Activated gamma-delta T cell (primary cell): ENCODE measurements around the gene HTT-AS.

ENCODE experiments used
- DNase-seq: peaks from one replicate; lab custom pipeline; 2025; lab: John Stamatoyannopoulos, UW
- total RNA-seq, 2 donors: gene quantifications; one replicate each; lab custom pipeline; 2026; lab: John Stamatoyannopoulos, UW

Gene HTT-AS
- total RNA-seq = 0.05 to 0.17 reads per million in 2 donors

DNA sequence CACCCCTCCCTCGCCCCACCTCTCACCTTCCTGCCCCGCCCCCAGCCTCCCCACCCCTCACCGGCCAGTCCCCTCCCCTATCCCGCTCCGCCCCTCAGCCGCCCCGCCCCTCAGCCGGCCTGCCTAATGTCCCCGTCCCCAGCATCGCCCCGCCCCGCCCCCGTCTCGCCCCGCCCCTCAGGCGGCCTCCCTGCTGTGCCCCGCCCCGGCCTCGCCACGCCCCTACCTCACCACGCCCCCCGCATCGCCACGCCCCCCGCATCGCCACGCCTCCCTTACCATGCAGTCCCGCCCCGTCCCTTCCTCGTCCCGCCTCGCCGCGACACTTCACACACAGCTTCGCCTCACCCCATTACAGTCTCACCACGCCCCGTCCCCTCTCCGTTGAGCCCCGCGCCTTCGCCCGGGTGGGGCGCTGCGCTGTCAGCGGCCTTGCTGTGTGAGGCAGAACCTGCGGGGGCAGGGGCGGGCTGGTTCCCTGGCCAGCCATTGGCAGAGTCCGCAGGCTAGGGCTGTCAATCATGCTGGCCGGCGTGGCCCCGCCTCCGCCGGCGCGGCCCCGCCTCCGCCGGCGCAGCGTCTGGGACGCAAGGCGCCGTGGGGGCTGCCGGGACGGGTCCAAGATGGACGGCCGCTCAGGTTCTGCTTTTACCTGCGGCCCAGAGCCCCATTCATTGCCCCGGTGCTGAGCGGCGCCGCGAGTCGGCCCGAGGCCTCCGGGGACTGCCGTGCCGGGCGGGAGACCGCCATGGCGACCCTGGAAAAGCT is at the start of gene HTT-AS, which contains the start of gene HTT:
TSS of gene HTT-AS (minus strand) at position 461 of the 768 bp plus-strand sequence.
TSS of gene HTT (plus strand) at position 604 of the 768 bp plus-strand sequence. CDS start at position 749, 145 bp downstream.
- DNase-seq = peak; percentile 97

GRCh38 chr4:3123181-3123671 is 48.9 kb upstream of the HTT-AS start:
- DNase-seq = no peak

GRCh38 chr4:3122081-3122563 is 47.8 kb upstream of the HTT-AS start:
- no peak for DNase-seq

DNA sequence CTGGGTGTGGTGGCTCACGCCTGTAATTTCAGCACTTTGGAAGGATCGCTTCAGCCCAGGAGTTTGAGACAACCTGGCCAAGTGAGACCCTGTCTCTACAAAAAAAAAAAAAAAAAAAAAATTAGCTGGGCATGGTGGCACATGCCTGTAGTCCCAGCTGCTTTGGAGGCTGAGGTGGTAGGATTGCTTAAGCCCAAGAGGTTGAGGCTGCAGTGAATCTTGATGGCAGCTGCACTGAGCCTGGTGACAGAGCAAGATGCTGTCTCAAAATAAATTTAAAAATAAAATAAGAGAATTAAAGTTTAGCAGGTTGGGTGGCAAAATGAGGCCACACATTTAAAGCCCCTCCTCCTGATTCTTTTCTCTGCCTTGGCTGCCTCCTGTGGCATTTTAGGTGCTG is 47.3 kb upstream of the HTT-AS start:
- DNase-seq = no peak

GRCh38 chr4:3121110-3121509 is 46.8 kb upstream of the HTT-AS start:
- no peak for DNase-seq

- no peak for DNase-seq
Measured at GRCh38 chr4:3119464-3119863, 45.1 kb upstream of the HTT-AS start.

- DNase-seq = no peak
Measured at GRCh38 chr4:3118312-3118711, 44.0 kb upstream of the HTT-AS start.

- no peak for DNase-seq
Measured at GRCh38 chr4:3116955-3117354, 42.6 kb upstream of the HTT-AS start.

DNA sequence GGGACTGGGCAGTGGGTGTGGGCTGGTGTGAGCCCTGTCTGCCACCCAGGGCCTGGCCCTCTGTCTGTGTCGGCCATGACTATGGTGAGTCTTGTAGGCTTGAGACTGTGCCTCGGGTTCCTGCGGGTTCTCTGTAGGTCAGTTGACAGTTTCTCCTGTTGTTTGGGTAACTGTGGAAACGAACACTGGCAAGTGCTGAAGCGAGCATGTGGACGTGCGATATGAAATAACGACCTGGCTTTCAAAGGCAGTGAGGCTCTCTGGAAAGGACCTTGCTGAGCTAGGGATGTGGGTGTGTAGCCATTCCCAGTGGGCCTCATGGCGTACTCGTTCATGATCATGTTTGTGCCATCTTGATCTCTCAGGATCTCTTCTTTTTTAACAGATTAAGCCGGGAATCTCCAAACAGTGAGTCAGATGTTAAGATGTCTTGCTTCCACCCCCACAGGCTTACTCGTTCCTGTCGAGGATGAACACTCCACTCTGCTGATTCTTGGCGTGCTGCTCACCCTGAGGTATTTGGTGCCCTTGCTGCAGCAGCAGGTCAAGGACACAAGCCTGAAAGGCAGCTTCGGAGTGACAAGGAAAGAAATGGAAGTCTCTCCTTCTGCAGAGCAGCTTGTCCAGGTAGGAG is 41.4 kb upstream of the HTT-AS start:
- DNase-seq = no peak

- DNase-seq = no peak
Measured at GRCh38 chr4:3114377-3114776, 40.0 kb upstream of the HTT-AS start.

GRCh38 chr4:3112609-3113469 is 38.5 kb upstream of the HTT-AS start:
- DNase-seq = no peak

GRCh38 chr4:3112201-3112600 is 37.9 kb upstream of the HTT-AS start:
- no peak for DNase-seq

GRCh38 chr4:3111461-3111860 is 37.1 kb upstream of the HTT-AS start:
- no peak for DNase-seq

GRCh38 chr4:3108211-3108610 is 33.9 kb upstream of the HTT-AS start:
- DNase-seq = no peak

DNA sequence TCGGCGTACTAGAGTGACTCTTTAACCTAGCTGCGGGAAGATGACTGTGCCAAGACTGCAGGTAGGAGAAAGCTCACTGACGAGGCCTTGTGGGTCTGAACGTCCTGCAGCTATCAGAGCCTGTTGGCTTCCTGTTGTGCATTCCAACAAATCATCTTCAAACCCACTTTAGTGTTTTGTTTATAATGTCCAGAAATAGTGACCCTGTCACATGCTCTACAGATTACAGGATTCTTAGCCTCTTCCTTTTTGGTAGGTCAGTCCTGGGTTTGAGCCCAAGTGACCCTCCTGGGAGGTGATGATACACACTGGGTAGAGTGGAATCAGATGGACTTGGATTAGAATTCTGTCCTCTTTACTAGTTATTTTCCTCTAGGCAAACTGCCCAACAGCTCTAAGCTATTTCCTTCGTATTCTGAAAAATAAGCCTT is 33.4 kb upstream of the HTT-AS start:
- DNase-seq = no peak

DNA sequence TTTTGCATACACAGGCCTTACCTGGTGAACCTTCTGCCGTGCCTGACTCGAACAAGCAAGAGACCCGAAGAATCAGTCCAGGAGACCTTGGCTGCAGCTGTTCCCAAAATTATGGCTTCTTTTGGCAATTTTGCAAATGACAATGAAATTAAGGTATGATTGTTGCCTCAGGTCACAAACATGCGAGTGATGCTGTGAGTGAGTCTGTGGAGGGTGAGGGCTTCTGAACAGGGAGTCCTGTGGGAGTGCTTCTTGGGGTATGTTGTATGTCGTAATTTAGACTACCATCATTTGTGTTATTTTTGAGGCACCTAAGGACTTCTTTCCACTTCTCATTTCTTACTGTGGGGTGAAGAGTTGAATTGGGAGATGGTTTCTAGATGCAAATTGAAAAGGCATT is 32.9 kb upstream of the HTT-AS start:
- no peak for DNase-seq

DNA sequence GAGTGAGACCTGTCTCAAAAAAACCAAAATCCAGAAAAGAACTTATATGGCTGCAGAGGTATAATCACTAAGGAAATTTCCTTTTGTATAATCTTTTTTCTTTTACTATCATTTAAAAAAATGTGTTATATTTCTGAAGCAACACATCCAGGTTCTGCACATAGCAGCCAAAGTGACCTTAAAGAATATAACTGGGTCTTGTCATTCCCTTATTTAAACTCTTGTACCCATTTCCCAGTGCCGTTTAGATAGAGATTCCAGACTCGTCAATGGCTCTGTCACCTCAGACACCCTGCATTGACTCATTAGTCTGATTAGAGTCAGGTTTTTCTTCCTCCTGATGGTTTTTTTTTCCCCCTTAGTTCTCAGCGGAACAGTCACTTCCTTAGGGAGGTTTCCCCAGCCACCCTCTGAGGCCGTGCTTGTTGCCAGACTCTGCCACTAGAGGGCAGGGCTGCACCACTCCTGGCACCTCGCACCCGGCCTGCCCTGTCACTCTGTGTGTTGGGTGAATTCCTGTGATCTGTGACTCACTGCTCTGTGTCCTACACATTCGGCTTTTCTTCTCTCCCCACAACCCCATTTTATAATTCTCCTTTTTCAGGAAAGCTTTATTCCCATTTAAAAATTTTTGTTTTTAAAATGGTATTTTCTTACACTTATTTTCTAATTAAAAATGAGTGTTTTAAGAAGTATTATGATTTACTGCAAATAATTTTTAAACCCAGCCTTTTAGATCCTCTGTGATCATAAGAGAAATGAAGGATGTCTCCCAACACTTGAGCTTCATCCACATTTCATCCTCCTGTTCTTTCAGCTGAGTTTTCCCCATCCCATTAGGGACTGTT is 32.2 kb upstream of the HTT-AS start:
- peak; percentile 54 for DNase-seq

GRCh38 chr4:3098346-3098745 is 24.0 kb upstream of the HTT-AS start:
- no peak for DNase-seq

DNA sequence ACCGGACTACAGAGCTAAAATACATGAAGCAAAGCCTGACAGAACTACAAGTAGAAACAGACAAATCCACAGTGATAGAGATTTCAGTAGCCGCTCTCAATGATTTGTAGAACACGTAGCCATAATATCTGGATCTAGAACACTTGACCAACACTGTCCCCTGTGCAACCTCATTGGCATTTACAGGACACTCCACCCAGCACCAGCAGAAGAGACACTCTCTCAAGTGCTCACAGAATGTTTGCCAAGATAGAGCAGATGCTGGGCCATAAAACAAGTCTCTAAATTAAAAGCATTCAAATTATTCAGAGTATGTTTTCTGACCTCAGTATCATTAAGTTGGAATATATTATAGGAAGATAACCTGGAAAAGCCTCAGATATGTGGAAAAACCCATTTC is 21.9 kb upstream of the HTT-AS start:
- no peak for DNase-seq

DNA sequence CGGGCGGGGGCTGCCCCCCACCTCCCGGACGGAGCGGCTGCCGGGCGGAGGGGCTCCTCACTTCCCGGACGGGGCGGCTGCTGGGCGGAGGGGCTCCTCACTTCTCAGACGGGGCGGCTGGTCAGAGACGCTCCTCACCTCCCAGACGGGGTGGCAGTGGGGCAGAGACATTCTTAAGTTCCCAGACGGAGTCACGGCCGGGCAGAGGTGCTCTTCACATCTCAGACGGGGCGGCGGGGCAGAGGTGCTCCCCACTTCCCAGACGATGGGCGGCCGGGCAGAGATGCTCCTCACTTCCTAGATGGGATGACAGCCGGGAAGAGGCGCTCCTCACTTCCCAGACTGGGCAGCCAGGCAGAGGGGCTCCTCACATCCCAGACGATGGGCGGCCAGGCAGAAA is 20.4 kb upstream of the HTT-AS start:
- peak; percentile 12 for DNase-seq

GRCh38 chr4:3091464-3091863 is 17.1 kb upstream of the HTT-AS start:
- no peak for DNase-seq
